Measurements from ENCODE around the gene PTPRN2.

PTPRN2 gene

DNA sequence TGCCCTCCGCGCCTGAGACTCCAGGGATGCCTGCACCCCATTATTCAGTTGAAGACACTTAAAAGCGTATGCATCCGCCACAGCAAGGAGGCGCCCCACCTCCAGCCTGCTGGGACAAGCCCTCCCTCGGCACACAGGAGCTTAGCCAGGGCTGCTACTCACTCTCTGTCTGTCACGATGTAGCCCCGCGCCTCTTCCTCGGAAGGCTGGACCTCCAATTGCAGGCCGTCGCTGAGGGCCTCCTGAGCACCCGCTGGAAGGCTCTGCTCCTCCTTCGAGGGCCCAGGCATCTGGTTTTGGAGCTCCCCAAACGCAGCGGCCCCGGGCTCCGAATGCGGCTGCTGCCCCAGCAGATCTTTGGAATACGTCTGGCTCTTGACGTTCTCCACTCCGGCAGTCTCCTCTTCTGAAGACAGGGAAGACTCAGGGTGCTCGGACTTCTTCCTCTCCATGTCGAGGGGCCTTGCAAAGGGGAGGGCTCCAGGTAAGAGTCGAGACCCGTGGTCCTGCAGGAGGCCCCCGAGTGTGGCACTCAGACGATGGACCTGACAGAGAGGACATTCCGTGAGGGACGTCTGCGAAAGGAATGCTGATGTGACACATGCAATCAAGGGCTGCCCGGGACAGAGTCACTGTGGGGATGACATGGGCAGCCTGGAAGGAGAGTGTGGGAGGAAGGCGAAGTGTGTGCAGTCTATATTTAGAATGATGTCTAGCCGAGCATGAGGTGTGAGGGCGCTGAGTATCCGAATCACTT is 453.9 kb downstream of the PTPRN2 start:
- no peak for DNase-seq (ENCODE audit: low spot score)

DNA sequence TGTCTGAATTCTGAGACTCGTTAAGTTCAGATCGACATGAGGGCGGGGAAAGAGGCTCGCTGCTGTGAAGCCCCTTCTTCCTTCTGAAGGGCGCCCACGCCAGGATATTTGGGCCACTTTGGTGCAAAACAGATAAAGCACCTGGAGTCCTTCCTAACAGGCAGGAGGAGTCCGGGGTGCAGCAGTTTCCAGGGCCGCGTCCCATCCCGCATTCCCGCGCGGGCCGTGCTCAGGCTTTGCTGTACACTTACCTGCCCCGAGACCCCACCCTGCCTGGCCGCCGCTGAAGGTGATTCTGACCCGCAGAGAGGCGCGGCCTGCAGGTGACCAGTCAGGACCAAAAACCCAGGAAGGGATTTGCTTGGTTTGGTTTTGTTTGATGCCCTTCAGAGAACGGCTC is 454.6 kb downstream of the PTPRN2 start:
- no peak for DNase-seq (ENCODE audit: low spot score)

DNA sequence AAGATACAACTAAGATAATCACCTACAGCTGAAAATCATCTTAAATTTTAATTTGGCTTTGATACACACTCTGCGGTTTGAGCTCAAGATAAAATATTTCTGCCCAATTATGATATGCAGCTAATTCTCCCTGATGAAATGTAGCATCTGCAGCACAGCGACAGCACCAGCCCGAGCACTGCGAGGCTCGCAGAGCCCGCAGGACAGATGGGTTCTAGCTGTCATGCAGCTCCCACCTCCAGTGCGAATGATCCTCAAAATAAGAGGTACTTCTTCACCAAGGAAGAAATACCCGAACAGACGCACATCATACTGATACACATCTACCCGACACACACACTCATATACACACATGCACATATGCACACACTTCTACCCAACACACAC is 457.6 kb downstream of the PTPRN2 start:
- no peak for DNase-seq (ENCODE audit: low spot score)

DNA sequence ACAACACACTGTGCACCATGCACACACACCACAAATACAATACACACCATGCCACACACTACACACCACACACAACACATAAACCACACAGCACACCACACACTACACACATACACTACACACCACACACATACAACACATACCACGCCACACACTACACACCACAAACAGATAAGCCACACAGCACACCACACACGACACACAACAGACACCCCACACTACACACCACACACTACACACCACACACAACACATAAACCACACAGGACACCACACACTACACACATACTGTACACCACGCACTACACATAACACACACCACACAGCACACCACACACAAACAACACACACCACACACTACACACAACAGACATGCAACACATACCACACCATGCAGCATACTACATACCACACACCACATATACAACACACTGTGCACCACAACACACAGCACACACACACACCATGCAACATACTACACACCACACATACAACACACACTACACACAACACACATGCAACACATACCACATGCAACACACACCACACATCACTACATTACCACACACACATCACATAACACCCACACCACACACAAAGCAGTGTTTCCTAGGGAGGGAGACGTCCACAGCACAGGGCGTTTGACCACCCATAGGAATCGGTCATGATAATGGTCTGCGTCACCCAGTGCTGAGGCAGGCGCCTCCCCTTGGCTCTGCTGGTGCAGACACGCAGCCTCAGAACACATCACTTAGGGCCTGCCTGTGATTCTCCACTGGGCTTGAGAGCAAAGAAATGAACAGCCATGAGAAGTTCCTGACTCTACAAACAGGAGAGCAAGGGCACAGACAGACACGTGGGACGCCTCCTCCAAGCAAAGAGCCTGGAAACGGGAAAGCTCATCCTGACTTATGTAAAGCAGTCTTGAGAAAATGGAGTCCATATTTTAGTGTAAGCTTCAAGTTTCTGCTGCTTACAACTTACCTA is 458.3 kb downstream of the PTPRN2 start:
- no peak for DNase-seq (ENCODE audit: low spot score)

DNA sequence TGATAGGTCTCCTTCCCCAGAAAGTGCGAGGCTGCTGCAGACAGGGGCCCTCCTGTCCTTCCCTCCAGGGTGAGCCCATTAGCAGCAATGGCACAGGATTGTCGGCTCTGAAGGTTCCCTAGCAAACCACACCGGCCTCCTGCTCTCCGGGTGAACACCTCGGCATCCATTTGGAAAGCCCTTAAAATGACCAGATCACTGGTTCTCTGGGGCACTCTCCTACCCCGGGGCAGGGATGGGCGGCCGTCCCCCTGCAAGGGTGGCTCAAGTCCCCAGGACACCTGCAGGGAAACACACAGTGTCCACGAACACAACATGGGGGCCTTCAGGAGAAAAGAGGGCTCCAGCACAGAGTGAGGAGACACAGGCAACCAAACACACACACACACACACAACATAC is 459.1 kb downstream of the PTPRN2 start:
- DNase-seq (ENCODE audit: low spot score), result no peak

DNA sequence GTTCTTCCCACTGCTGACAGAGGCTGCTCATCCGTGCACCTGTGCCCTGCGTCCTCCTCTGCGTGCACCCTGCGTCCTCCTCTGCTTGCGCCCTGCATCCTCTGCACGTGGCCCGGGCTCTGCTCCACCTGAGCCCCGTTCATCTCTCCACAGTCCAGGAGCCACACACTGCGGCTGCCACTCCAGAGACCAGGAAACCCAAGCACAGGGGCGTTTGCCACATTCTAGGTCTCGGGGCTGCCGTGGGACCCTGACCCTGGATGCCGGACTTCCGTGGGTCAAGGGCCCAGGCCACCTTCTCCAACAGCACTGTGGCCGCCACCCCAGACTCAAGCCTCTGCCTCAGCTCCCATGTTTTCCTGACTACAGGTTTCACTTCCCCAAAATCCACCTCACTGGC is 460.4 kb downstream of the PTPRN2 start:
- DNase-seq (ENCODE audit: low spot score), result no peak

DNA sequence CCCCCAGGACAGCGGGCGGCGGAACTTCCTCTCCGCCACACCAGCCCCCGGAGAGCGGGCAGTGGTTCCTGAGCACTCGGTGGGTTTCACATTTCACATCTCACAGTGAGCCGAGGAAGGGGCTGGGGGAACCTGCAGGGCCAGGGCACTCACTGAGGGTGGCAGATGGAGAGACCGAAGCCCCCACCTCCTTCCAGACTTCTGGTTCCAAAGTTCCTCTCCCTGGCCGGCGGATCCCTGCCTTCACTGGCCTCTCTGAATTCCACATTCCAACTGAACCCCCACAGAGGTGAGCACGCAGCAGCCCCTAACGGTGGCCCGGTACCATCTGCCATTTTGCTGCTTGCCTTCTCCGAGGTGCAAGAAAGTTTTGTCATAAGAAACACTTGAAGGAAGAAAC is 461.0 kb downstream of the PTPRN2 start:
- no peak for DNase-seq (ENCODE audit: low spot score)

DNA sequence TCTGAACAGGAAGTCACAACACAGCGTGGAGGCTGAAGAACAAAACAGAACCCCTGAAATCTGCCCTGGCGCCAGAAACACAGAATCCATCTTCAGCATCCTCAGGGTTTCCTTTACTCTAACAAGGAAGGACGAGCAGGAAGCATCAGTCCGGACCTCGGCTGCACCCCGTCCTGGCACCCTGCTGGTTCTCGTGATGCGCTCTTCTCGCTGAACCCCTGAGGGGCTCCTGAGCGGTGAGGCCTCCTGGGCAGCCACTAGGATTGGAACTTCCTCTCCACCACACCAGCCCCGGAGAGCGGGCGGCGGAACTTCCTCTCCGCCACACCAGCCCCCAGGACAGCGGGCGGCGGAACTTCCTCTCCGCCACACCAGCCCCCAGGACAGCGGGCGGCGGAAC is 461.9 kb downstream of the PTPRN2 start:
- DNase-seq (ENCODE audit: low spot score), result no peak

DNA sequence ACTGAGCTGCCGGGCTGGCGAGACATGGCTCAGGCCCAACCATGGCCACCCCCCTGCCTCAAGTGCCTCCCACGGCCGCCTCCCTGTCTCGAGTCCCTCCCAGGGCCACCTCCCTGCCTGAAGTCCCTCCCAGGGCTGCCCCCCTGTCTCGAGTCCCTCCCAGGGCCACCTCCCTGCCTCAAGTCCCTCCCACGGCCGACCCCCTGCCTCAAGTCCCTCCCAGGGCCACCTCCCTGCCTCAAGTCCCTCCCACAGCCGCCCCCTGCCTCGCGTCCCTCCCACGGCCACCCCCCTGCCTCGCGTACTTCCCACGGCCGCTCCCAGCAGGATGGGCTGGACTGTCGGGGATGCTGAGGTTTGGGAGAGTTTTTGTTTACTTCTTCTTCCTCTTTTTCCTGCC is 462.5 kb downstream of the PTPRN2 start:
- DNase-seq (ENCODE audit: low spot score), result no peak

DNA sequence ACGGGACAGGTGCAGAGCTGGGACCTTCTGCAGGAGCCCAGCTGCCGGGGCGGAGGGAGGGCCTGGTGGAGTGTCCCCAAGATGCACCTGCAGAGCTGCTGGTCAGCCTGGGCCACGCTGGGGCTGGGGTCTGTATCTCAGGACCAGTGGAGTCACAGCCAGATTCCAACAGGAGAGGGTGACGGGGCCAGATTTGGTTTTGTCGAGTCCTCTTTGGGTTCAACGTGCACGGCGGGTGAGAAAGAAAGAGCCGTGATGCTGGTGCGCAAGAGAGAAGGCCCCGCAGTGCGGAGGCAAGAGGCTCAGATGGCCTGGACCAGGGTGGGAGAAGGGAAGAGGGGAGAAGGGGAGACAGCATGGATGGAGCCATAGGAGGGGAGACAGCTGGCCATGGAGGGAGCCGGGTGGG is 462.9 kb downstream of the PTPRN2 start:
- DNase-seq (ENCODE audit: low spot score), result no peak

DNA sequence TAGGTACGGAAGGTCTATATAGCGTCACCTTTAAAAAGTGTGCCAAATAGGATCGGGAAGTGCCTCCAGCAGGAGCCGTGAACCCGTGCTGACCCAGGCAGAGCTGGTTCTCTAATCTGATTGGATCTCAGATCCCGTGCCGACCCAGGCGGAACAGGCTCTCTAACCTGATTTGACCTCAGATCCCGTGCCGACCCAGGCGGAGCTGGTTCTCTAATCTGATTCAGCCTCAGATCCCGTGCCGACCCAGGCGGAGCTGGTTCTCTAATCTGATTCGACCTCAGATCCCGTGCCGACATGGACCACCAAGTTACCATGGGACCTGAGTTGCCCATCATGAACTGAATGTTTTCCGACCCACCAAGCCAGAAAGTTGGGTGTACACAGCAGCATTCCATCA is 463.9 kb downstream of the PTPRN2 start:
- no peak for DNase-seq (ENCODE audit: low spot score)

DNA sequence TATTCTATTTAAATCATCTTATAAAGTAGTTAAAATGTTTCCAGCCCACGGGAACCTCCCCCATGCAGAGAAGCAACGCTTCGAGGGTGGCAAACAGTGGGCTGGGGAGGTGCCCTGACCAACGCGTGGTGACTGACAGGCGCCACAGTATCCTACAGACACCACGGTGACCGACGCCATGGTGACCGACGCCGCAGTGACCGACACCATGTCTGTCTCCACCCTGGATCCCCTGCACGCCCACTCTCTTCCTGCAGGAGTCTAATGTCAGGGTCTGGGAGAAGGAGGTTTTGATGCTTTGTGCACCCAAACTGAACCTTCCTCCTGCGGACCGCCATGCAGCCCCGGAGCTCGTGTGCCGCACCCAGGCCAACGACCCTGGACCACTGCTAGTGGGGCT is 464.4 kb downstream of the PTPRN2 start:
- no peak for DNase-seq (ENCODE audit: low spot score)

DNA sequence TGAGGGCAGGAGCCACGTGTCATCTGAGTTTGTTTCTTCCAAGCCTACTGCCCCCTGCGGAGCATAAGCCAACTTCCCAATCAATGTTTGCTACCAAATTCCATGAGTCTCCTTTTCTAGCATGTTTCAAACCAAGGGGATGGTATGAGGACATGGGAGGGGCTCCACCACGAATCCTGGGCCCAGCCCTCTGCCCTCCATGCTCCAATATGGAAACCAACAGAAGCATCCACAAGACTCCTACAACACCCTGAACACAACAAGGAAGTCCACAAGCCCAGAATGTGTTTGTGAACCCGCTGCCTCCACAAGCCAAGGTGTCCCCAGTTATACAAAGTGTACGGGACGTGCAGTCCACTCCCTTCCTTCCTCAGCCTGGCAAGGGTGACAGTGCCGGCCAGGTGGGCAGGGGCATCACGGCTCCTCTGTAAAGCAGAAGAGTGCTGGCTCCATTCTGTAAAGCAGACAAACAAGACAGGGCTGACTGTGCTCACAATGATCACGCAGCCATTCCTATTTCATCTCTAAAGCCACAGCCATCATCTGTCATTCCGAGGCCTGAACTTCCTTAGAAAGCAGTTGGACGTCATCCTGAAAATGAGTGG is 466.1 kb downstream of the PTPRN2 start:
- no peak for DNase-seq (ENCODE audit: low spot score)

DNA sequence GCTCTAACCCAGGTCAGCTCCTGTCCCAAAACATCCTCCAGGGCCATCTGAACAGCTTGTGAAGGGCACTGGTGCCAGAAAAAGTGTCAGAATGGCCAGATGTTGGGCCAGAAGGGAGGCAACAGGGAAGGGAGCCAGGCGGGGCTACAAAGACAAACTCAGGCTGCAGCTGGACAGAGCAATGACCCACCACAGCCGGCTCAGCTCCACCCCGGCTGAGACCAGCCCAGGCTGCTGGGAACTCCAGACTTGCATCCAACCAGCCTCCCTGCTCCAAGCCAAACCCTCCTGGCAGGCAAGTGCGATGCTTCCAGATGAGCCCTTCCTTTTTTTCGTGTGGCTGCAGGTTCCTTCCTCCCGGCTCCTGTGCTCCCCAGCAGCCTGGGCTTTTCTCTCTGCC is 466.9 kb downstream of the PTPRN2 start:
- DNase-seq (ENCODE audit: low spot score), result no peak

DNA sequence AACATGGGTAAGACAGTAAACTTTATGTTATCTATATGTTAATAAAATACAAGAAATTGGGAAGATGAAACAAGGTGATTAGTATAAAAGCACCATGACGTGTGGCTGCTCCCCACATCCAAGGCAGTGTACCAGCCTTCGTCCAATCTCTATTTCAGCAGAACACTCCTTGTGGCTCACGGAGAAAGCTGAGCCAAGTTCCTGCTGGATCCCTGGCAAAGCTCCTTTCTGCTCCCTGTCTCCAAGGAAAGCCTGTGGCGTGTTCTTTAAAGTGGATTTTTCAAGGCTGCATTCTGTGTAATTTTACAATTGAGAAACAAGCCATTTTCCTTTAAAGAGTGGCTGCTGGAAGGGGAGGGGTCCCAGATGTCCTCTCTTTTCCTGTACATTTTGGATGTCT is 467.3 kb downstream of the PTPRN2 start:
- no peak for DNase-seq (ENCODE audit: low spot score)

DNA sequence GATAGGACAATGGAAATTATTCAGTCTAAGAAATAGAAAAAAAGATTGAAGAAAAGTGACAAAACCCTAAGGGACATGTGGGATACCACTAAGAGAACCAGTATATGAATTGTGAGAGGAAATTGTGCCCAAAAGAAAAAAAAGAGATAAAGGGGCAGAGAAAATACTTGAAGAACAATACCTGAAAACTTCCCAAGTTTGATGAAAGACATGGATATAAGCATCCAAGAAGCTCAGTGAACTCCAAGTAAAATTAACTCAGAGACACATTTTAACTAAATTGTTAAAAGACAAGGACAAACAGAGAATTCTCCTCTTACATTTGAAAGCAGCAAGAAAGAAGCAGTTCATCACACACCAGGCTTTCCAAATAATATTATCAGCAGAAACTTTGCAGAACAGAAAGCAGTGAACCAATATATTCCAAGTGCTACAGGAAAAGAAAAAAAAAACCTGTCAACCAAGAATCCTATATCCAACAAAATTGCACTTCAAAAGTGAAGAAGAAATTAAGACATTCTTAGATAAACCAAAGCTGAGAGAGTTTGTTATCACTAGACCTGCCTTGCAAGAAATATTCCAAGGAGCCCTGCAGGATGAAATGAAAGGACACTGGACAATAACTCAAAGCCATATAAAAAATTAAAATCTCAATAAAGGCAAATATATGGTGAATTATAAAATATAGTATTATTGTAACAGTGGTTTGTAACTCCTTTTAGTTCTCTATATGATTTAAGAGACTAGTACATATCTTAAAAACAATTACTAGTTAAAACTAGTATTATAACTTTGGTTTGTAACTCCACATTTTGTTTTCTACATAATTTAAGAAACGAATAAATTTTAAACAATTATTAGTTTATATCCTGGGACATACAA is 470.0 kb downstream of the PTPRN2 start:
- no peak for DNase-seq (ENCODE audit: low spot score)

DNA sequence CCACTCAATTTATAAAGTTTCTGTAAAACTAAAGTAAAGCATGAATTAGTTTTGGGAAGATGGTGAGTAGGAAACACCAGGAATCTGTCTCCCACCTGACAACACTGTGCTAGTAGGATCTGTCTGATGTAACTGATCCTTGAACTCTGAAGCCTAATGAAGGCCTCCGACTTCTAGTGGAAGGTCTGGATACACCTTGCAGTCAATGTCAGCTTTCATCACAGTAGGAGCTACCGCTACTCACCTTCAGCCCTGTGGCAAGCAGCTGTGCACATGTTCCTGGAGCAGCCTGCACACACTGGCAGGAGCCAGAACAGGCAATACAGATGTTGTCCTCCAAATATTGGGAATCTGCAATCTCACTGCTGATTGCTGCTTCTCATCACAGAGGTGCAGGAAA is 471.4 kb downstream of the PTPRN2 start:
- no peak for DNase-seq (ENCODE audit: low spot score)

DNA sequence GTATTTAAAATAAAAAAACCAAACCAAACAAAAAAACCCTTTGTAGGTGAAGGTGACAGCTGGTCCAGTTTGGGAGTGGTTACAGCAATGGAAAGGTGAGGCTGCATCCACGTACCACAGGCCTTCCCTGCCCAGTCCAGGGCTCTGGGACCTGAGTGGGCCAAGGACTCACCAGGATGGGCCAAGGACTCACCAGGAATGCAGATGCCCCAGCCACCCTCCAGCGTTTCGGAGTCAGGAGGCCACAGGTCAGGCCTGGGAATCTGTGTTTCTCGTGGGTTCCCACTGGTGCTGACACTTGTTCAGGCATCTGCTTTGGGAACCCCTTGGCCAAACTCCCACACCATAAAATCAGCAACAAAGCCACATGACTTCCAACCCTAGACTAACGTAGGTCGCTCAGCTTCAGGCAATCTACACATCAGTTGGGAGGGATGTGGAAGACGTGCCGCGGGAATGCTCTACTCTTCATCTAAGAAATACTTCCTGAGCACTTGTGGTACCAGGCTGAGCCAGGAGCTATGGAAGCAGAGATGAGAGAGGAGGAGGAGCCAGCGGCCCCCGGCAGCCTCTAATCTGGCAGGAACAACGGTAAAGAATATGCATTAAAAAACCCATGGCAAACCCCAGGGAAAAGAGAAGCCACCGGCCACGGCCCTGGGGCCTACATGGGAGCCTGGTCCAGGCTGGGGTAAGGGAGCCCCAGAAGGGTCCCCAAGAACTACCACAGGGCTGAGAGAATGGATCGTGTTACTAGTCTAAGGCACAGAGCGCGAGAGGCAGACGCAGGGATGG is 473.4 kb downstream of the PTPRN2 start:
- no peak for DNase-seq (ENCODE audit: low spot score)

DNA sequence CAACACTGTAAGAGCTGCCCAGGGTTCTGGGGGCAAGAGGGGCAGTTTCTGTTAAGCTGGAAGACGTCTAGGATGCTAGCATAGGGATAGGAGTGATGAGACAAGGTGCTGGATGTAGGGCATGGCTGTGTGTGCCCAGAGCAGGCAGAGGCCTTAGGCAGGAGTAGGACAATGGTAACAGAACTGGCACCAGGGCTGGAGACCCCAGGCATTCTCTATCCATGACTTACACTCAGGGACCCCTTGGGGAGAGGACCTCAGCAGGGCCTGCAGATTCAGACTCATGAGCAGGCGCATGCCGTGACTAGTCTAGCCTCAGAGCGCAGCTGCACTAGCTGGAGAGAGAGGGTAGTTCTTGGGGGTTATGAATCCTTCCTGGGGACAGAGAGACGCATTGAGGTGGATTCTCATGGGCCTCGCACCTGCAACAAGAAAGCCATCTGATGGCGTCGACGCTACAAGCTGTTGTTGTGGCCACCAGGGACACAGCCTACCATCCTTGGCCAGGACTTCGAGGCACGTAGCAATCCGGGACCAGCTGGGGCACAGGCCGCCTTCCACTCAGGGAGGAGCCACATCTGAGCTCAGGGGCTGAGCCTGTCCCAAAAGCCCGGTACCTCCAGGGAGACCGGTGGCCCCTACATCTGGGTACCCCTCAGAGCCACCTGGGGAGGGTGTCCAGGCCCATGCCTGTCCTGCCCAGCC is 474.1 kb downstream of the PTPRN2 start:
- no peak for DNase-seq (ENCODE audit: low spot score)

DNA sequence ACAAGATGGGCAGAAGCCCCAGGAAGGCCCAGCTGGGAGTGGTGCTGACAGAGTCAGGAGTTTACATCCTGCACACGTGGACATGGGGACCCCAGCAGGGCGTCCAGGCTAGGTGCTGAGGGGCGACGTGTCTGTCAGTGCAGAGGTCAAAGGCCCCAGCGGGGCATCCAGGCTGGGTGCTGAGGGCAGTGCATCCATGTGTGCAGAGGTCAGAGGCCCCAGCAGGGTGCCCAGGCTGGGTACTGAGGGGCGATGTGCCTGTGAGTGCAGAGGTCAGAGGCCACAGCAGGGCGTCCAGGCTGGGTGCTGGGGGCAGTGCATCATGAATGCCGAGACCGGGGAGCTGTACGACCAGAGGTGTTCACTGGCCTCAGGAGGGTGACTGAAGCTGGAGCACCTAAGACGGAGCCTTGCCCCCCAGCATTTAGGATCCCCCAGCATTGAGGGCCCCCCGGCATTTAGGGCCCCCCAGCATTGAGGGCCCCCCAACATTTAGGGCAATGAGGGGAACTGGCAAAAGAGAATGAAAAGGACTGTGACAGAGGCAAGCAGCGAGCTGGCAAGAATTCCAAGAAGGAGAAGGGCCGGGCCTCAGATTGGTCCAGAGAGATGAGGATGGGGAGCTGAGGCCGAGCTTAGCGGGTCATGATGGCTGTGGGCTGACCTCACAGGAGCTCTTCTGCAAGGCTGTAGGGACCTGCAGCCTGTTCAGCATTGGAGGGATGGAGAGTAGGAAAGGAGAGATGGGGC is 474.9 kb downstream of the PTPRN2 start:
- no peak for DNase-seq (ENCODE audit: low spot score)
